ENCODE measurements around the gene CDK6. TPM values are rescaled to one million over a fixed set of nuclear protein-coding genes. Genes with fewer than 3 reads are reported as not detected.

CDK6 gene
- total RNA-seq, 1 experiment from 2014 or later: 32.1 TPM

DNA sequence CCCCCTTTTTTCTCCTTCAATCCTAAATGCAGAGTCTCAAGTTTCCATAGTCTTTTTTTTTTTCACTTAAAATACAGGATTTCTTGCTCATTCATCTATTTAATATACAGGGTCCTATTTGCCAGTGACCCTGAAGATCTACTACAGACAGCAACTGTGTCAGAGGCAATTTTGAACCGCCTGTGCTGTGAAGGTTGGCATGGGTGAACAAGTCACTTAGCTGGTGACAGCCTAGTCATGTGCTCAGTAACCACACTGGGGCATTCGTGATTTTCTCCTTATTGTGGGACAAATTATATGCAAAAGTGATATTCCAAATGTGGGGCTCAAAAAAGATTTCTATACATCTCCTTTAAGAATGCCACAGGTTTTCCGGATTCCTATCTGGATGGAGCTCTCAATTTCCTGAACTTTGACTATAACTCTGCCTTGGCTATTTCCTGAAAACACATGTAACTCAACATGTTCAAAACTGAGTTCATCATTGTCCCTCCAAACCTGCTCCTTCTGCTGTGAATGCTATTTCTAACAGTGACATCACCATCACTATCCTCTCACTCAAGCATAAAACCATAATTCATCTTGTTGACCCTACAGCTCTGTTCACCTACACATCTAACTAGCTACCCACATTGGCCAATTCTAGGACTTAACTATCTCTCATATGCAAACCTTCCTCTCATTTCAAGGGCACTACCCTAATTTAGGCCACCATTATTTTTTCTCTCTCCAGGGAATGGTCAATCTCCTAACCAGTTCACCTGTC lies 36.7 kb downstream of the CDK6 start:
- Histone ChIP-seq H3K36me3 (replicated peaks; ENCODE audit: control insufficient read depth, insufficient read depth, low read length) (no peaks in the 10 kb centered on the region), H3K4me3 (ENCODE audit: insufficient read depth, low read depth, low read length) (no peak overlapping the region), H3K27me3 (ENCODE audit: control insufficient read depth, insufficient read depth, low read length) (no peaks in the 10 kb centered on the region)
- DNase-seq: no peak

DNA sequence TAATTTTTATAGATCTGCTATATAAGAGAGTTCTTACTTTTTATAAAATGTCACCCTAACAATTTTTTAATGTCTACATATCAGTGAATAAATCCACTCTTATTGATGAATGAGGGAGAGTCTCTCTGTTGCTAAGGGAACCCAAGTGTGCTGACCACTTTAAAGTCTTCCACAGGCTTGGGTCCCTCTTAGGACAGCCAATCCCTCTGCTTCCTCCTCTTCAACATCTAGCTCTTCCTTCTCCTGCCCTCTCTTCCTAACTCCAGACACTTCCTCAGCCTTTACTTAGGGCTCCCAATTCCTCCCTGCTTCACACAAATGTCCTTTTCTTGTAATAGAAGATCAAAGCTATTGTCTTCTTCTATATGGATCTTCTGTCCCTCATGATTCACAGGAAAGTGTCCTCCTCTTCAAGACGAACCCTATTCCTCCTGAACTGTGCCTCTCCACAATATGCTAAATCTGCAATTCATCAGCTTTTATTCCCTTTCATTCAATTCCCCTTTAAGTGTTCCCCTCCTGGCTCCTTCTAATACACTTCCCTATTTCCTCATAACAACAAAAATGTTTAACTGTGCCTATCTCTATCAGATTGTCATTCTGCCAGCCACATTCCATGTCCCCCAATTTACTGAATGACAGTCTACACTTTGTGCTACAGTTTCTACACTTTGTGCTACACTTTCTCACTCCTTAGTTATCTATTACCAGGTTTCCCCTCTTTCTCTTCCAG lies 37.7 kb downstream of the CDK6 start:
- Histone ChIP-seq H3K27me3 (ENCODE audit: control insufficient read depth, insufficient read depth, low read length) (no peaks in the 10 kb centered on the region), H3K4me3 (ENCODE audit: insufficient read depth, low read depth, low read length) (no peak overlapping the region), H3K36me3 (replicated peaks; ENCODE audit: control insufficient read depth, insufficient read depth, low read length) (no peaks in the 10 kb centered on the region)
- DNase-seq: no peak

DNA sequence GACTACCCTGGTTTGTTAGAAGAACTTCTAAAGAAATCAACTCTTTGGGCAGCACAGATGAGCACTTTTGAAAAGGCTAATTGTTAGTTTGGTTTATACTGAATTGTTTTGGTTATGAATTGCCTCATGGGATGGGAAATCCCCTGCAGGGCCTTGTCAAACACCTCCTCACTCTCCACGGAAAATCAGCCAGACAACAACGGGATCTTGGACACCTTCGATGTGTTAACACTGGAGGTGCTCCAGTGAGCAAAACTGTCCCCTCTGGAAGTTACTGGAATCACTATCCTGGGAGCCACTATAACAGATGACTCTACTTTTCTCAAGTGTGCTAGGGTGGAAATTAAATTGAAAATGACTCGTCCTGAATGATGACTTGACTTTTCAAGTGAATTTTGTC lies 38.7 kb downstream of the CDK6 start:
- H3K4me3 ChIP-seq (ENCODE audit: insufficient read depth, low read depth, low read length): no peak overlapping the region
- H3K36me3 ChIP-seq (replicated peaks; ENCODE audit: control insufficient read depth, insufficient read depth, low read length): no peaks in the 10 kb centered on the region
- no peaks in the 10 kb centered on the region for H3K27me3 ChIP-seq (ENCODE audit: control insufficient read depth, insufficient read depth, low read length)
- no peak for DNase-seq

DNA sequence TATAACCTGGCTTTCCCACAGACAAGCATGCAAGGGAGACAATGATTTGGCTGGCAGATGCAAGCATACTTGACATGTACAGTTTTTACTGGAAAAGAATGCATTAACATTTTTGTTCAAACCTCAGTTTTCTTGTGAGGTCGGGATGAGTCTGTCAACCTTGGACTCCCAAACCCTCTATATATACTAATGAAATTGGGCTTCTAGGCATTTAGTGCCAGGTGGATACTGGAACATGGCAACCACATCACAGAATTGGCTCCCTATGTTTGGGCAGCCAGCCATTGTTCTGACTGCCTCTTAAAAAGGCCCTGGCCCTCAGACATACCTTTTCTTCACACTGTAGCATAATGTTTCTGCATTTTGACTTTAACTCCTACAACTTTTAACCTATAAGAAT lies 39.1 kb downstream of the CDK6 start:
- H3K27me3 ChIP-seq (ENCODE audit: control insufficient read depth, insufficient read depth, low read length): no peaks in the 10 kb centered on the region
- no peak overlapping the region for H3K4me3 ChIP-seq (ENCODE audit: insufficient read depth, low read depth, low read length)
- no peaks in the 10 kb centered on the region for H3K36me3 ChIP-seq (replicated peaks; ENCODE audit: control insufficient read depth, insufficient read depth, low read length)
- DNase-seq: no peak

DNA sequence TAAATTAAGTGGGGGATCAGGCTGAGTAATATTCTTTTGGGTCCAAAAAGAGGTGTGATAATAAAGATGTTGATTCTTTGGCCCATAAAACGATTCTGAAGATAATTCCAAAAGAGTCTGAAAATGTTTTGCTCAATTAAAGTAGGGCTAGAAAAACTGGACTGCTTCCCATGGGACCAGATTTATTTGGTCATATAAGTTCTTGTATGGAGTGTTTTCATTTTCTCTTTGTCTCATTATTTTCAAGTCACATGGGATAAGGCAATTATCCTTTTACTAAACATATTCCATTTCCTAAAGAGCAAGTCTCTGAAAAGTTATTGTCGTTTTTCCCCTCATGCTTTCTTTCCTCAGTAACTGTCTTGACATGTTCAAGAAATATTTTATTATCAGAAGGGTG lies 41.5 kb downstream of the CDK6 start:
- H3K27me3 ChIP-seq (ENCODE audit: control insufficient read depth, insufficient read depth, low read length): no peaks in the 10 kb centered on the region

DNA sequence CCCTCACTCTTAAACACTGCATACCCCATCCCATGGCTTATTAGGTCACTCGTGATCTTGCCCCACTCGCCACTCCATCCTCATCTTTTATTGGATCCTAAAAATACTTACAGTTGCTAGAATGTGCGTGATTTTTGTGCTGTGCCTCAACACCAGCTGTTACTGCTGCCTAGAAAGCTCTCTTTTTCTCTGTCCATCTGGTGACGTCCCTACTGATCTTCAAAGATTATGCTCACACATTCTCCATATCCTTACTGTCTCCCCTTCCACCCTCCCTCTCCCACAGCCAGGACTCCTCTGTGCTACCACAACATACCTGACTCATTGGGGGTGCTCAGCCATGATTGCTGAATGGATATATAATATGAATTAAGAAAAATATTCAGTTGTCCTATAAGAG lies 42.0 kb downstream of the CDK6 start:
- no peaks in the 10 kb centered on the region for H3K27me3 ChIP-seq (ENCODE audit: control insufficient read depth, insufficient read depth, low read length)
- H3K36me3 ChIP-seq (replicated peaks; ENCODE audit: control insufficient read depth, insufficient read depth, low read length): no peaks in the 10 kb centered on the region
- H3K4me3 ChIP-seq (ENCODE audit: insufficient read depth, low read depth, low read length): no peak overlapping the region
- no peak for DNase-seq

More for the DNA sequence above, 41.5 kb downstream of the CDK6 start:
- DNase-seq: no peak
- Histone ChIP-seq H3K4me3 (ENCODE audit: insufficient read depth, low read depth, low read length) (no peak overlapping the region), H3K36me3 (replicated peaks; ENCODE audit: control insufficient read depth, insufficient read depth, low read length) (no peaks in the 10 kb centered on the region)

DNA sequence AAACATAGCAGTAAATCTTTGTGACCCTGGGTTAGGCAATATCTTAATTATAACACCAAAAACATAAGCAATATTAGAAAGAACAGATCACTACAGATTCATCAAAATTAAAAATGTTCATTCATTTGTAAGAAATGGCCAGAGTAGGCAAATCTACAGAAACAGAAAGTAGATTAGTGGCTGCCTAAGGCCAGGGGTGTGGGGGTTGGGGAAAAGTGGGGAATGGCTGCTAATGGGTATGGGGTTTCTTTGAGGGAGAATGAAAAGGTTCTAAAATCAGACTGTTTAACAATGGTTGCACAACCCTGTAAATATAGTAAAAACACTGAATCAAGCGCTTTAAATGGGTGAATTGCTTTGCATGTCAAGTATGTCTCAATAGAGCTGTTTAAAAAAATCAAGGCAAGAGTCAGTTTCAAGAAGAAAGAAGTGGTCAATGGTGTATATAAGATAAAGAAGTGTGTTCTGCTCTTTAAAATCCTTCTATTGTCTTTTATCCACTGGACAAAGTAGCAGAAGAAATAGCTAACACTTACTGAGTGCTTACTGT lies 42.6 kb downstream of the CDK6 start:
- Histone ChIP-seq H3K4me3 (ENCODE audit: insufficient read depth, low read depth, low read length) (no peak overlapping the region), H3K36me3 (replicated peaks; ENCODE audit: control insufficient read depth, insufficient read depth, low read length) (no peaks in the 10 kb centered on the region), H3K27me3 (ENCODE audit: control insufficient read depth, insufficient read depth, low read length) (no peaks in the 10 kb centered on the region)
- no peak for DNase-seq

DNA sequence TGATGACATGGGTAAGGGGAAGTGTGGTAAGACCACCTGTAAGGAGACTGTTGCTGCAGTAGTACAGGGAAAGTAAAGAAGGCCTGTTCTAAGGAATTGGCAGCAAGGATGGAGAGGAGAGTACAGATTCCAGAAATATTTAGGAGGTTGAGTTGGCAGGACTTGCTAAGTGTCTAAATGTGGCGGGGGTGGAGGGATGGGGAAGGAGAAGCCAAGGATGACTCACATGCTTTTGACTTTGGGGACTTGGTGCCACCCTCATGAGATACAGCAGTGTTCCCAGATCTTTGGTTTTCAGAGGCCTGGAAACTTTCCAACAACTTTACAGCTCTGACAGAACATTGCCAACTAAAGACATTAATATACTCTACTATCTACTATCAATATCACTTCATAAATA lies 45.4 kb downstream of the CDK6 start:
- DNase-seq: no peak
- no peak overlapping the region for H3K4me3 ChIP-seq (ENCODE audit: insufficient read depth, low read depth, low read length)
- no peaks in the 10 kb centered on the region for H3K27me3 ChIP-seq (ENCODE audit: control insufficient read depth, insufficient read depth, low read length)
- no peaks in the 10 kb centered on the region for H3K36me3 ChIP-seq (replicated peaks; ENCODE audit: control insufficient read depth, insufficient read depth, low read length)

DNA sequence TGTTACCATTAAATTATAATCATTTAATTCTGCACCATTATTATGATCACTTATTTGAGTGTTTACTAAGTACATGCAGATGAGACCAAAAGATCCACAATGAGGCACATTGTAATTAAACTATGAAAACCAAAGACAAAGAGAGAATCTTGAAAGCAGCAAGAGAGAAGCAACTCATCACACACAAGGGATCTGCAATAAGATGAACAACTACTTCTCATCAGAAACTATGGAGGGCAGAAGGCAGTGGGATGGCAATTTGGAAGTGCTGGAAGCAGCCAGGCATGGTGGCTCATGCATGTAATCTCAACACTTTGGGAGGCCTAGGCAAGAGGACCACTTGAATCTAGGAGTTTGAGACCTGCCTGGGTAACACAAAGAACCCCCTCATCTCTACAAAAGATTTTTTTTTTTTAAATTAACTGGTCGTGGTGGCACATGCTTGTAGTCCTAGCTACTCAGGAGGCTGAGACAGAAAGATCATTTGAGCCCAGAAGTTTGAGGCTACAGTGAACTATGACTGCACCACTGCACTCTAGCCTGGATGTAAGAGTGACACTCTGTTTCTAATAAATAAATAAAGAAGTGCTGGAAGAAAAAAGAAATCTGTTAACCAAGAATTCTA lies 47.7 kb downstream of the CDK6 start:
- H3K36me3 ChIP-seq (replicated peaks; ENCODE audit: control insufficient read depth, insufficient read depth, low read length): no peaks in the 10 kb centered on the region
- no peak overlapping the region for H3K4me3 ChIP-seq (ENCODE audit: insufficient read depth, low read depth, low read length)
- H3K27me3 ChIP-seq (ENCODE audit: control insufficient read depth, insufficient read depth, low read length): no peaks in the 10 kb centered on the region
- DNase-seq: no peak

DNA sequence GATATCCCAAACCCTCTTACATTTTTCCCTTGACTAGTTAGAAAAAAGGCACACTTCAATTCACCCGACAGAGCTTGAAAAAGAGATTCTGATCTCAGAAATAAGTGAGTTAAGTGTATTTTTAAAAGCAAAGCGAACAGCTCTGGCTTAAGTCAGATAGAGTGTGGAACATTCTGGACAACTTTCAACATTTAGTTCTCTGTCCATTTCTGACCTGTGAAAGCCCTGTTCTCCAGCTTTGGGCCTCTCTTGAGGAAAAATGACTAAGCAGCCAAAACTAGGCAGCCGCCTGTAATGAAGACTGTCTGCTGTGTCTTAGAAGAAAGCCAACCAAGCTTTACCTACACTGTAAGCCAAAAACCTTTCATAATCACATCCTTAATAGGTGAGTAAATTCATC lies 50.5 kb downstream of the CDK6 start:
- no peak overlapping the region for H3K4me3 ChIP-seq (ENCODE audit: insufficient read depth, low read depth, low read length)
- H3K27me3 ChIP-seq (ENCODE audit: control insufficient read depth, insufficient read depth, low read length): no peaks in the 10 kb centered on the region
- DNase-seq: no peak
- H3K36me3 ChIP-seq (replicated peaks; ENCODE audit: control insufficient read depth, insufficient read depth, low read length): no peaks in the 10 kb centered on the region

DNA sequence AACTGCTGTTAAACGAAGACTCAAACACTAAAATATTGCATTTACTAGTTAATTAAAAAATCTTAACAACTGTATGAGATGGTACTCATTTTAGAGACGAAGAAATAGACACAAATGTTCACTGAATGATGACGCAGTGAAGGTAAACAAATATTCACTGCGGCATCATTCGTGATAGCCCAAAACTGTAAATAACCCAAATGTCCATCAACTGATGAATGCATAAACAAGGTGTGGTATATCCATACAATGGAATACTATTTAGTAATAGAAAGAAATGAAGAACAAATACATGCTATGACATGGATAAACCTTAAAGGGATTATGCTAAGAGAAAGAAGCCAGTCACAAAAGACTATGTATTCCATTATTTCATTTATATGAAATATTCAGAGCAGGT lies 51.4 kb downstream of the CDK6 start:
- no peak overlapping the region for H3K4me3 ChIP-seq (ENCODE audit: insufficient read depth, low read depth, low read length)
- no peak for DNase-seq
- H3K36me3 ChIP-seq (replicated peaks; ENCODE audit: control insufficient read depth, insufficient read depth, low read length): no peaks in the 10 kb centered on the region
- no peaks in the 10 kb centered on the region for H3K27me3 ChIP-seq (ENCODE audit: control insufficient read depth, insufficient read depth, low read length)

DNA sequence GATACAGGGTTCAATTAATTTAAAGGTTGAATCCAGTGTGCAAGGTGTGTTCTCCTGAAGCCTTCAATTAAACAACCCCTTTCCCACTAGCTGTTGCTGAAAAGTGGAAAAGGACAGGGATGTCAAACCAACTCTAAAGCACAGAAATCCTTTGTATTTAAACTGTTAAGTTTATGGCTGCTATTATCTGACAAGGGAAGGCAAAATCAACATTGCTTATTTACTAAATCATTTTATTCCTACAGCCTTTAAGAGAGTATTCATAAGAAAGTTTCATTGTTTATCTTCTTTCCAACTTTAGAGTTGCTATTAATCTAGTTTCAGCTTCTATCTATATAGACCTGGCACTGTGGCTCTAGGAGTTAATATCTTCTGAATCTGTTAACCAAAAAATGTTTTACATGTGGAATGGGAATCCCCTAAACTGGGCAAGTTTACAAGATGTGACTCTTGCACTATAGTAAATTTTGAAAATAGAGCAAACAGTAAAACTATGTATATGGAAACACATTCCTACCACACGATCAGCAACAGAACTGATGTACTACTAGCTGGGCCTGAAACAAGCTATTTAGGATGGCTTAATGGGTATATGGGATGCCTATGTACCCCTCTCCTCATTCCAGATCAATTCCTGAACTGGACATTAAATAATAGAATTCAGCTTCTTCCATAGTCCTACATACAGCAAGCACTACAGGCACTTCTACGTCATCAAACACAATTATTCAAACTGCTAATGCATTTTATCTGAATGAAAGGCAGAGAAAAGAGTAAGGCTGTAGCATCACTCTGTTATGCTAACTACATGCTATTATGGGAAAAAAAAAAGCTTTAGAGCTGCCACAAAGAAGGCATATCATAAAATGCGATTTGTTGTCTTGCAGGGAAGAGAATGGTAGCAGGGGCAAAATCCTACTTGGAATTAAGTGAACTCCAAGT lies 52.8 kb downstream of the CDK6 start:
- Histone ChIP-seq H3K36me3 (replicated peaks; ENCODE audit: control insufficient read depth, insufficient read depth, low read length) (no peaks in the 10 kb centered on the region), H3K27me3 (ENCODE audit: control insufficient read depth, insufficient read depth, low read length) (no peaks in the 10 kb centered on the region), H3K4me3 (ENCODE audit: insufficient read depth, low read depth, low read length) (no peak overlapping the region)
- DNase-seq: no peak

DNA sequence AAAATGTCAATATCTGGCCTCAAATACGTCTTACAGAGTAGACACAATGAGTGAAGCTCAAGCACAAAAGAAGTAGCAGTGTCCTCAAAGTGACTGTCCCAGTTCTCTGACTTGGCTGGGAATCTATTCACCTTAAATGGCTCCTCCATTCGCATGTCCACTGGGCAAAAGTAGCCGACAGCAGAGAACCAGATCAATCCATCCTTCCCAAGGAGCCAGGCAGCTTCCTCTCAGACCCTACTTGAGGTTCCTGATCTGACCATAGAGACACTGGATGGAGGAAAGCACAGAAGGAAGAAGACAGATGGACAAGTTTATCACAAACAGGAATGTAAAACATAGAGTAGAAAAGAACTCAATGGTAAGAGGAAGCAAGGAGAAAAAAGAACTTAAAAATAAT lies 53.5 kb downstream of the CDK6 start:
- H3K27me3 ChIP-seq (ENCODE audit: control insufficient read depth, insufficient read depth, low read length): no peaks in the 10 kb centered on the region
- no peak for DNase-seq
- H3K36me3 ChIP-seq (replicated peaks; ENCODE audit: control insufficient read depth, insufficient read depth, low read length): no peaks in the 10 kb centered on the region
- H3K4me3 ChIP-seq (ENCODE audit: insufficient read depth, low read depth, low read length): no peak overlapping the region

DNA sequence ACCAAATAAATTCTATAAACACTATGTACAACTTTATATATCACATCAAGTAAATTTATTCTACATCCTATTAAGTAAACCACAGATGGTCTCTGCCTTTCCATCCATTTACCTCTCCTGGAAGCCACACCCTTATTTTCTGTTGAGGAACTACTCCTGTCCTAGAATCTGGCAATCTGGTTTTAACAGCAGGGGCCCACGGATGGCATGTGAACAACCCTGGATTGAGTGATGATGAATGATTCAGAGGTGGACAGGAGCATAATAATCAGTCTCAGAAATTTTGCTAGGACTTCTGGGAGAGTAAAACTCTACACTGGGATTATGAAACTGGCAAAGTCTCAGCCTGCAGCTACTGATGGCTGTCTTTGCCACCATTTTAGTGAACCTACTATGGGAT lies 54.1 kb downstream of the CDK6 start:
- DNase-seq: no peak
- Histone ChIP-seq H3K27me3 (ENCODE audit: control insufficient read depth, insufficient read depth, low read length) (no peaks in the 10 kb centered on the region), H3K4me3 (ENCODE audit: insufficient read depth, low read depth, low read length) (no peak overlapping the region), H3K36me3 (replicated peaks; ENCODE audit: control insufficient read depth, insufficient read depth, low read length) (no peaks in the 10 kb centered on the region)

Data from H7 (cell line).